Rectal smooth muscle tissue (tissue), 1 donor: ENCODE results near the gene PDE4DIP.
"Not testable (repeated sequence)": the region's sequence is repeated elsewhere in the genome, so short reads cannot be mapped to it uniquely, and the experiment has no call there.

Experiments
- H3K27ac ChIP-seq: one replicate; pipeline ENCODE4 v1.7.0; 2013; ENCODE audit warnings: low read depth, low read length, inconsistent platforms
- H3K27me3 ChIP-seq: one replicate; pipeline ENCODE4 v1.7.0; 2013; ENCODE audit warnings: low read length; ENCODE audit not compliant: control insufficient read depth, insufficient read depth
- H3K36me3 ChIP-seq: one replicate; pipeline ENCODE4 v1.7.0; 2013; ENCODE audit warnings: low read length; ENCODE audit not compliant: control insufficient read depth, insufficient read depth
- H3K4me1 ChIP-seq: one replicate; pipeline ENCODE4 v1.7.0; 2013; ENCODE audit warnings: low read length; ENCODE audit not compliant: control insufficient read depth, insufficient read depth
- H3K4me3 ChIP-seq: one replicate; pipeline ENCODE4 v1.7.0; 2013; ENCODE audit warnings: low read length
- H3K9ac ChIP-seq: one replicate; pipeline ENCODE4 v1.7.0; 2013; ENCODE audit warnings: low read length

The PDE4DIP gene

DNA sequence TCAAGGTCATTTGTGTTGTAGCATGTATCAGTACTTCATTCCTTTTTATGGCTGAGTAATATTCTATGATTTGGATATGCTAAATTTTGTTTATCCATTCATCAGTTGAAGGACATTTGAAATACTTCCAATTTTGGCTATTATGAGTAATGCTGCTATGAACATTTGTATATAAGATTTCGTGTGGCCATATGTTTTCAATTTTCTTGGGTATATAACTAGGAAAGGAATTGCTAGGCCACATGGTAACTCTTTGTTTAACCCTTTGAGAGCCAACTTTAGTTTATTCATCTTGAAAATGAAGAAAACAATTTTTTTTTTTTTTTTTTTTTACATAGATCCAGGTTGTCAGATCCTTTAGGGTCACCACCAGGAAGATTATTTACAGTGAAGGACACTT is 37.0 kb downstream of the PDE4DIP start:
- not testable (repeated sequence) for H3K4me3 ChIP-seq, H3K27ac ChIP-seq

GRCh38 chr1:148885219-148885618 is 41.0 kb downstream of the PDE4DIP start:
- not testable (repeated sequence) for H3K4me1 ChIP-seq, H3K9ac ChIP-seq, H3K36me3 ChIP-seq, H3K4me3 ChIP-seq, H3K27me3 ChIP-seq, H3K27ac ChIP-seq

More for the DNA sequence above, 37.0 kb downstream of the PDE4DIP start:
- not testable (repeated sequence) for H3K4me1 ChIP-seq, H3K27me3 ChIP-seq, H3K36me3 ChIP-seq, H3K9ac ChIP-seq

GRCh38 chr1:148886293-148886692 is 42.1 kb downstream of the PDE4DIP start:
- H3K27me3 ChIP-seq: not testable (repeated sequence)

DNA sequence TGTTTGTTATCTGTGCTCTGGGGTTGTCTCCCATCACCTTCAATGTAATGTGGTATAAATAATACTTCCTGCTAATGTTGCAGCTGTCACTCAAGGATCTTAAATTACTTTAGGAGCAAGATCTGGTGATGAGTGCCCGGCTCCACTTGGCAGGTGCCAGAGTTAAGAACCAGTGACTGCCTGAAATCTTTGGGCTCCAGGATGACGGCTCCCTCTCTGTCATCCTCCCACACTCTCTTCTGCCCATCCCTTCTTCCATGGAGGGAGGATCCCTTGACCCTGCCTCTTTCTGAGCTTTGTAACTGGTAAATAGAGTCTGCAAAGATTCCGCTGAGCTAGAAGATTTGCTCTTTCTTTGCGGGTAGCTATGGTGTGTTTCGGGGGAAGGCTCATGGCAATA is 44.4 kb downstream of the PDE4DIP start:
- not testable (repeated sequence) for H3K27ac ChIP-seq, H3K4me1 ChIP-seq, H3K4me3 ChIP-seq, H3K27me3 ChIP-seq, H3K9ac ChIP-seq, H3K36me3 ChIP-seq

More at GRCh38 chr1:148886293-148886692, 42.1 kb downstream of the PDE4DIP start:
- not testable (repeated sequence) for H3K9ac ChIP-seq, H3K4me1 ChIP-seq, H3K36me3 ChIP-seq, H3K27ac ChIP-seq, H3K4me3 ChIP-seq

DNA sequence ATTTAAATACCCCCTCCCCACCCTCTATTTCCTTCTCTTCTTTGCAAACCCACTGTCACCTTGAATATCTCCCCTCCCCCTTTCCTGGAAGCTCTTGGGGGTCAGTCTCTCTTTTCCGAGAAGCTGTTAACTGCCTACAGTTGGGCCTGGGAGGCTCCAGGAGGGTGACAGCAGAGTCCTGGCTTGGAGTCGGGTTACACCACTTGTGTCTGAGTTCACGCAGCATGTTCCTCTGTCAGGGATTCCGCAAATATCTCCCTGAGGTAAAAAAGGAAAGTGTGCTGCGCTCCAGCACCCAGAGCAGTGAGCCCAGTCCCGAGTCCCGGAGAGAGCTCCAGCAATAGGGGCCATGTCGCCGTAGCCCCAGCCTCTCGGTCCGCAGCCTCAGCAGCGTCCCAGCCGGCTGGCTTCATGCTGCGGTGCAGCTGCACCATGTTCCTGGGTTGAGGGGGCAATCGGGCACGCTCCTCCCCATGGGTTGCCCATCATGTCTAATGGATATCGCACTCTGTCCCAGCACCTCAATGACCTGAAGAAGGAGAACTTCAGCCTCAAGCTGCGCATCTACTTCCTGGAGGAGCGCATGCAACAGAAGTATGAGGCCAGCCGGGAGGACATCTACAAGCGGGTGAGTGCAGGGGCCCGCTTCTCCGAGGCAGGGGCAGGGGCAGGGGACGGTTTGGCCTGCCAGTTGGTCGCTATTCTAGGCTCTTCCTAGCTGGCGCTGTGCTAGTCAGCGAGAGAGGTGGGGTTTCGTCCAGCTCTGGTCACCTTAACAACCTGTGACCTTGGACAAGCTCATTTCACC is 45.2 kb downstream of the PDE4DIP start:
- H3K36me3 ChIP-seq, H3K27me3 ChIP-seq, H3K9ac ChIP-seq, H3K4me3 ChIP-seq, H3K4me1 ChIP-seq, H3K27ac ChIP-seq: not testable (repeated sequence)

- not testable (repeated sequence) for H3K36me3 ChIP-seq, H3K4me1 ChIP-seq, H3K4me3 ChIP-seq, H3K27ac ChIP-seq, H3K9ac ChIP-seq, H3K27me3 ChIP-seq
These were observed 45.9 kb downstream of the PDE4DIP start for GRCh38 chr1:148890075-148890568.

GRCh38 chr1:148894360-148895352 is 50.4 kb downstream of the PDE4DIP start:
- not testable (repeated sequence) for H3K27me3 ChIP-seq, H3K27ac ChIP-seq, H3K4me3 ChIP-seq, H3K36me3 ChIP-seq, H3K9ac ChIP-seq, H3K4me1 ChIP-seq

DNA sequence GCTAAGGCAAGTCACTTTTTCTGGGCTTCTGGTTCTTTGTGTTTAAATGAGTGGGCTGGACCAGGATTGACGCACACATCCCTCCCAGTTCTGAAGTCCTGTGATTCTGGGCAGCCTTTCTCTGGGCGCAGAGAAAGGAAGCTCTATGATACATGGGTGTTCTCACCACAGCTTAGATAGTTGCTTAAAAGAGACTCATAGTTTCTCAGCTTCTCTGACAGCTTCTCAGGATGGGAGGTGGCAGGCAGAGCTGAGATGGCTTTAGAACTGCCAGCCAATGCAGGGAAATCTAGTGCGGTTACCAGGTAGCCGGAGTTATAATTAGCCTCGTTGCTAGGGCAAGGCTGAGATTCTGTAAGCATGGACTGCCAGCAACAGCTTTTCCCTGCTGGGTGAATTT is 55.8 kb downstream of the PDE4DIP start:
- H3K4me1 ChIP-seq, H3K27me3 ChIP-seq, H3K9ac ChIP-seq, H3K27ac ChIP-seq, H3K4me3 ChIP-seq, H3K36me3 ChIP-seq: not testable (repeated sequence)

GRCh38 chr1:148900691-148901090 is 56.5 kb downstream of the PDE4DIP start:
- not testable (repeated sequence) for H3K36me3 ChIP-seq, H3K27me3 ChIP-seq, H3K9ac ChIP-seq, H3K4me3 ChIP-seq, H3K27ac ChIP-seq, H3K4me1 ChIP-seq

DNA sequence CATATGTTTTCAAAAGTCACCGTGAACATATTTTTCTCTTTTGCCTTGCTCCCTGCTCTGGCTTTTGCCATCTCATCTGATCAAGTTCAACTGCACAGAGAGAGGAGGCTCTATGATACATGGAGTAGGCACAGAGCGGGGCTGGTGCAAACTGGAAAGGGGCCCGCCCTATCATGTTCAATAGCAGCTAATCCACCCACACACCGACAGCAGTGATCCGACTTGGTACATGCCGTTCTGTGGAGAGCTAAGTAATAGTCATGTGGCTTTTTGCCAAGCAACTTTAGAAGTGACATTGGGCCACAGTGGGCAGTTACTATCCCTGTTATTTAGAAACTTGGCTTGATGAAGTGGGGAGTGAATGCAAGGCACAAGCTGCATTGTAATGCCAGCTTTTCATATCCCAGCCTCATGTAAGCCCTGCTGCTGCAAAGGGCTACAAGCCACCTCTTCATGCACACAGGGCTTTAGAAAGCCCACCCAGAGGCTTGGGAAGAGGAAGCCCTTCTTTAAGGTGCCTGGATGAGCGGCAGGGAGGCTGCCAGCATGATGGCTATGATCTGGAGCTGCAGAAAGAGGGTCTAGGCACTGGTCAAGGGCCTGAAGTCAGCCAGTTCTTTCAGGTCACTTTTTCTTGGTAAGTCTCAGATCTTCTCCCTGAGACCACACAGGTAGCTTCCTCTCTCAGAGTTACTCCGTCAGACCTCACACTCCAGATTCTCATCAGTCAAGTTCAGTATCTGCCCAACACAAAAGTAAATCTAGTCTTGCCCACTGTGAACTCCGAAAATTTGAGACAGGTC is 57.1 kb downstream of the PDE4DIP start:
- H3K27ac ChIP-seq, H3K4me1 ChIP-seq, H3K27me3 ChIP-seq, H3K9ac ChIP-seq, H3K36me3 ChIP-seq, H3K4me3 ChIP-seq: not testable (repeated sequence)

DNA sequence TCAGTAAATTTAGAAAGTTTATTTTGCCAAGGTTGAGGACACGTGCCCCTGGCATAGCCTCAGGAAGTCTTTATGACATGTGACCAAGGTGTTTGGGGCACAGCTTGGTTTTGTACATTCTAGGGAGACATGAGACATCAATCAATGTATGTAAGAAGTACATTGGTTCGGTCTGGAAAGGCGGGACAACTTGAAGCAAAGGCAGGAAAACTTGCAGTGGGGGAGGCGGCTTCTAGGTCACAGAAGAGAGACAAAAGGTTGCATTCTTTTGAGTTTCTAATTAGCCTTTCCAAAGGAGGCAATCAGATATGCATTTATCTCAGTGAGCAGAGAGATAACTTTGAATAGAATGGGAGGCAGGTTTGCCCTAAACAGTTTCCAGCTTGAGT is 57.7 kb downstream of the PDE4DIP start:
- H3K27ac ChIP-seq, H3K4me1 ChIP-seq, H3K36me3 ChIP-seq, H3K9ac ChIP-seq, H3K27me3 ChIP-seq, H3K4me3 ChIP-seq: not testable (repeated sequence)

- H3K4me3 ChIP-seq, H3K36me3 ChIP-seq, H3K27me3 ChIP-seq, H3K4me1 ChIP-seq, H3K27ac ChIP-seq, H3K9ac ChIP-seq: not testable (repeated sequence)
These were observed 65.1 kb downstream of the PDE4DIP start for GRCh38 chr1:148909219-148909826.
